Activated naive CD4-positive, alpha-beta T cell treated with anti-CD3 and anti-CD28 coated beads, Interleukin-2, amount 50 U/mL, for 16 hours (primary cell): Measurements from ENCODE around the gene MRPS15.

Experiments
- DNase-seq: peaks from one replicate; pipeline ENCODE4 v3.0.0-alpha.2; 2020

The MRPS15 gene

DNA sequence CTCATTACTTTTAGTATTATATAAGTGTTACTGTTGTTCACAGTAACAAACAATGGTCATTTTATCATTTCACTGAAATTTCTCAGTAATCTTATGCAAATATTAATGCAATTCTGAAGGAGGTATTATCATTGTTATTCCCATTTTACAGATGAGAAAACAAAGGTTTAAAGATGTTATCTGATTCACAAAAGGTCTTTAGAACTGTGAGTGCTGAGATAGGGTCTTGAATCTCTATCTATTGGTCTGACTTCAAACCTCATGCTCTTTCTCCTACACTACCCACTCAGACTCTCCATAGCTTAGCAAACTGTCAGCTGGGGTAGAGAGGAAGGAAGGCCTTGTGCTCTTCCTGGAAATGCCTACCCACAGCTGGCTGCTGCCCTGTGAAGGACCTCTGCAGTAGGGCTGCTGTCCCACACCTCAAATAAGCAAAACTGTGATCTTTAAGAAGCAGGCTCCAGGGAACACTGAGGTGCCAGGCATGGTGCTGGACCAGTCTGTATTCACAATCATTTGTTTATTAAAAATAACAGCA lies 7.7 kb downstream of the MRPS15 start:
- no peak for DNase-seq

DNA sequence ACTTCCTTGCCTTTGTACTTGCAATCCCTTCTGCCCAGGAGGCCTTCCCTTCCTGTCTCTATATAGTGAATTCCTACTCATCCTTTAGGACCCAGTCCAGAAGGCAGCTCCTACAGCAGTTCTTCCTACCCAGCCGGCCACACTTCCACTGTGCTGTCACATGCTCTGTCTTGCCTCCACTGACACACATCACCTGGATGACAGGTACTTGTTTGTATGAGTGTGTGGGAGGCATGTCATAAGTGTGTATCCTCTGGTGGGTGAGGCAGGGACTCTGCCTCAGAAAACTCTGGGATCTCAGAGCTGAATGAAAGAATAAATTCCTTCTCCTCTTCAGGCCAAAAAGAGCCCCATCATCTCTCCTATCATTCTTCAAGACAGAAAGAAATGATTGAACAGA lies 8.8 kb downstream of the MRPS15 start:
- DNase-seq: no peak

DNA sequence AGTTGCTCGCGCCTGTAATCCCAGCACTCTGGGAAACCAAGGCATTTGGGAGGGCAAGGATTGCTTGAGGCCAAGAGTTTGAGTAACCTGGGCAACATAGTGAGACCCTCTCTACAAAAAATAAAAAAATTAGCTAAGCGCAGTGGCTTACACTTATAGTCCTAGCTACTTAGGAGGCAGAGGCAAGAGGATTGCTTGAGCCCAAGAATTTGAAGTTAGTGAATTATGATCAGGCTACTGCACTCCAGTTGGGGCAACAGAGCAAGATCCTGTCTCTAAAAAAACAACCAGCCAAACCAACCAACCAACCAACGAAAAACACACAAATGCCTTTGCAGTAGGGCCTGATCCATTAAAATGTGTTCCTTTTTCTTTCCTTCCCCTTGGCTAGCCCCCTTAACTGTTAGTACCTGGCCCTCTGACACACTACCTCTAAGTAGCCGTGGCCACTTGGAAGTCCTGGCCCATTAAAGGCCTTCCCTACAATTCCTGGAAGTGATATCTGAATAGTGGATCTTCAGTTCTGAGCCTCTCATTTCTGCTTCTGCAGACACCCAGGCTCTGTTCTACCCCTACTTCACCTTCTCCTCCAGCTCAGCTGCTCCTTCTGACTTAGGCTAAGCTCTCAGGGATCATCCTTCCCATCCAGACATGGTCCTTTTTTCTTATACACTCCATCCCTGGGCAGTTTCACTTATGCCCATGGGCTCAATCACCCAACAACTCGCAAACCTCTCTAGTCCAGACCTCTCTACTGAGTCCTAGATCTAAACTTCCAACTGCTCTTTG lies 10.4 kb downstream of the MRPS15 start:
- DNase-seq: no peak

DNA sequence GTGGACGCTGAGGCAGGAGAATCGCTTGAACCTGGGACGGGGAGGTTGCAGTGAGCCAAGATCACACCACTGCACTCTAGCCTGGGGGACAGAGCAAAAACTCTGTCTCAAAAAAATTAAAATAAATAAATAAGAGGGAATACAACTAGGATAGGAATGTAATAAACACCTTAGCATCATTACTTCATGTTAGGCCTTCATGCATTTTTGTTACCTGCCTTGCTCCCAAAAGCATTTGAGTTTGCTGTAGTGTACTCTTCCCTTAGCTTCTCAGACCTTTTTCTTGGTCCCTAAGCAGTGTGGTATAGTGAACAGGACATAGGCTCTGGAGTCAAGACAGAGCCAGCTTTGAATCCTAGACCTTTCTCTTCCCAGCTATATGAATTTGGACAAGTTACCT lies 11.1 kb downstream of the MRPS15 start:
- DNase-seq: no peak

DNA sequence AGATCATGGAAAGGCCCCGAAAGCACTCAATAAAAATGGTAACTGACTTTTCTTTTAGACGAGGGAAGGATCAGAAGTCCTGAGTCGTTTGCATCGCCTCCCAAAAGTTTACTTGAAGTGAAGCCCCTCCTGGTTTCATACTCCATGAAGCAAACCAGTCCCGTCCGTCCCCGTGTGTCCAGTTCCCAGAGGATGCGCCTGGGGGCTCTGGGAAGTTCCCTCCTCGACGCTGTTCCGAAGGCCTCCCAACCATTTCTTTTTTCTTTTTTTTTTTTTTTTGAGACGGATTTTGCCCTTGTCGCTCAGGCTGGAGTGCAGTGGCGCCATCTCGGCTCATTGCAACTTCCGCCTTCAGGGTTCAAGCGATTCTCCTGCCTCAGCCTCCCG lies 13.3 kb downstream of the MRPS15 start:
- DNase-seq: no peak

DNA sequence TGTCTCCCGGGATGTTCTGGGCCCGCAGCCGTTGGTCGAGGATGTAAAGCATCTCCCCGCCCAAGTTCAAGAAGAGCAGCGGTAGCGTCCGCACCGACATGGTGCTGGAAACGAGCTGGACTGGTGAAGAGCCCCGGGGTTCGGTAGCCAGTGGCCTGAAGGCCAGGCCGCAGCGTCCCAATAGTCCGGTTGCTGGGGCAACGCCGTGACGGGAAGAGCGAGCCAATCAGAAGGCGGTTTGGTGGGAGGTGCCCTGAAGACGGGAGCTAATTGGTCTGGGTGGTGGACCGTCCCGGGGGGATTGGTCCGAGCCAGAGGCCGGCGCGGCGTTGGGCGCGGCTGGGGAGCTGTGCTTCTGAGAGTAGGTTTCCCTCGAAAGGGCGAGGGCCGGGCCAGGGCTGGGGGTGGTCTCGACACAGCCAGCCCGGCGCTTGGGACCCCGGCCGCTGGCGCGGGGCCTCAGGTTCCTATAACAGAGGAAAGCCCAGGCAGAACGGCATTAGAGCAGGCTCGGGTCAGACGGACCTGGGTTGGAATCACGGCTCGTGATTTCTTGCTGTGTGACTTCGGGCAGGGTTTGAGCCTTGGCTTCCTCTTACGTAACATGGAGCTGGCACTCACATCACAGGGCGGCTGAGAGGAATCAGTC lies 13.8 kb downstream of the MRPS15 start, which contains the start of gene OSCP1:
TSS of gene OSCP1 (minus strand) at position 182 of the 649 bp plus-strand sequence. CDS start at position 100, 82 bp downstream.
- peak; percentile 82 for DNase-seq

DNA sequence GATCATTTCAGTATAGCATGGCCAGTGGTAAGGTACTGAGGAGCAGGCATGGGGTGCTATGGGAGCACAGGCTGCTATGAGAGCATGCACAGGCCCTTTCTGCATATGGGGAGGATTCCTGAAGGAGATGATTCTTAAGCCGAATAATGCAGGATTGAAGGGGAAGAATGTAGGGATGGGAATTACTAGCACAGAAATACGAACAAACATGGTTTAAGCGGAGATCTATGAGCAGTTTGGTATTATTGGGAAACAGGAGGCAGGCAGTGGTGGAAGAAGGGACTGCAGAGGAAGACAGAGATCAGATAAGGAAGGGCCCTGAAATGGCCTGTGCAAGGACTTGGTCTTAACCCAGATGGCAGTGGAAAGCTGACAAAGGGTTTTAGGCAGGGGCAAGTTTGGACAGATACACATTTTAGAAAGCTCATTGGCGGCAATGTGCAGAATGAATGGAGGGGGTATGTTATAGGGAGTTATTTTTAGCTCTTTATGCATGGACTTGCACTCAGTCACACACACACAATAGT lies 15.6 kb downstream of the MRPS15 start:
- DNase-seq: no peak

DNA sequence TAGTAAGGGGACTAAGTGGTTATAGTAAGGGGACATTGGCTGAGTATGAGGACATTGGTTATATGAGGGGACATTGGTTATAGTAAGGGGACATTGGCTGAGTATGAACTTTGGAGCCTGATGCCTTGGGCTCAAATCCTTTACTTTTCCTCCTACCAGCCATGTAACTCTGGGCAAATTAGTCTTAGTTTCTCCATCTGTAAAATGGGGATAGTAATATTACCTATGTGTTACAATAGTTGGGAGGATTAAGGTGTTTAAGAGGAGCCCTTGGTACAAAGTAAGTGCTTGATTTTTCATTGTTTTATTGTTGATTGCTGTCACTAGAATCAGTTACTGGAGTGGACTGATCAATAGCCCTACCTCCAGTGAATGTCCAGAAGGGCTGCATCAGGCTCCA lies 16.7 kb downstream of the MRPS15 start:
- DNase-seq: no peak

DNA sequence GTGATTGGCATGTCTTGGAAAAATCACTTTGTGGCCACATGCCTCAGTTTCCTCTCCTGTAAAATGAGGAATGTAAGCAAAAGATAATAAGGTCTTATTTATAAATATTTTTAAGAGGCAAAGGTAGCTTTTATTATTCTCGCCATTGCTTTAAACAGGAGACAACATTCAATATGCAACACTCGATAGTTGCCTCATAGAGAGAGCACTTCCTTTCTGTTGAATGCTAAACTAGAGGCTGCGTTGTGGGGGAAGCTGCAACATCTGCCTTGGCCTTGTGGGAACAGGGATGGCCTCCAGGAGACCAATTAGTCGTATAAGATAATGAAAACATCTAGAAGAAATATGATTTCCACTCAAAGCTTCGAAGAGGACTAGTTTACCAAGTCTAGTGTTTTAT lies 17.4 kb downstream of the MRPS15 start:
- no peak for DNase-seq

DNA sequence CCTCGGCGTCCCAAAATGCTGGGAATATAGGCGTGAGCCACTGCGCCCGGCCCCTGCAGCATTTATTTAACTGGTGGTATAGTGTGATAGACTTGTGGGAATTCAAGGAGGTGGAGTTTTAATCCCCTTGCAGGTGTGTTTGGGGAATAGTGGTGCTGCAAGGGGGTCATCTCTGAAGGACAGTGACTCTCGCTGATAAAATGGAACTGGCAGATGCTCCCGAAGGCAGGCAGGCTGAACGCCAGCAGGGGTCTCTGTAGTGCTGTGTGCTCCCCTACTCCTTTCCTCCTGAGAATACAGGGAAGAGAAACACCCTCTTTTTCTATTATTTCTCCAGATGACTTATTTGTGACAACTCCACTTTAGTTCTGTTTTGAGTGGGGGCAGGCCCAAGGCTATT lies 17.9 kb downstream of the MRPS15 start:
- DNase-seq: no peak

DNA sequence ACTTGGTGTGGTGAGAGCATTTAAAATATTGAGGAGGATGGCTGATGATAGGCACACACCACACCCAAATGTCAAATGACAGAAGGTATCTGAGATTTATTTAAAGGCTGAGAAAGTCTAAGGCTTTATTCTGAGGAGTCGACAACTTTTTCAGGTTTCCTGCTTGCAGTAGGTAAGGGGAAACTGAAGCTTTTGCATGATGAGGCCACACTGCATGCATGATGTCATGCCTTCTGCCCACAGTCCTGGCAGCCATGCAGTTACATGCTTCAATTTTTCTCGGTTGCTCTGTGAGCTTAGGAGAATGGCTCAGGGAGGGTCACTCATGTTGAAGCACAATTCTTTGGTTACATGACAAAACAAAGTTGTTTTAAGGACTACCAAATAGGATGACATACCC lies 20.9 kb downstream of the MRPS15 start:
- no peak for DNase-seq

DNA sequence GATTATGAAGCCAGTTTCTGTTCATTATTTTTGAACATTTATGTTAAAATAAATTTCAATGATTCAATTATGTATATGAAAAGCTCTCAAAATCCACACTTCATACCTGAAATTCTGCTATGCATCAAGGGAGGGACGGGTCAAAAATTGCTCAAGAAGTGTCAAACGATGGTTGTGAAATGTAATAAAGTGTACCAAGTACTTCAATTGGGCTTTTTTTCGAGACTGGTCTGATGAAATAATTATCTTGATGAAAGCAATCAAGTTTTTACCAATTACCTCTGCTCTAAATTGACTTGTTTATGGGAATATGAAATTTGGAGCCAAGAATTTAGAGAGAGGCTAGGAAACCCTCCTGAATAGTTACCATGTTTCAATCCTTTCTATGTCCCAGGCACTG lies 21.8 kb downstream of the MRPS15 start:
- DNase-seq: no peak

DNA sequence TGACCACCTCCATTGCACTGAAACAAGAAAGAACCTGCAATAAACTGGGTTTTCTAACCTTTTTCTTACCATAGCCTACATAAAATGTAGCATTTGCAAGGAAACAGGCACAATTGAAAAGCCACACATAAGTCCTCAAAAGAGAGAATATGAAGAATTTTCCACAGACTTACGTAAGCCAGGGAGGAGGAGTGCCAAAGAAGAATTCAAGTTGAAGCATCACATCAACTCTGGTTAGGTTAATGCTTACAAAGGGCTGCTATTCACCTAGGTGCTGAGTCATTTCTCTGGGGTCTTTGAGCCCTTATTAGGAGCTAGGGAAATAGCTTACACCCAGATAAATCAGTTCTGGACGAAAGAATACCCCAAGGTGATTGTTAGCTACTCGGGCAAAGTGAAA lies 23.5 kb downstream of the MRPS15 start:
- no peak for DNase-seq

DNA sequence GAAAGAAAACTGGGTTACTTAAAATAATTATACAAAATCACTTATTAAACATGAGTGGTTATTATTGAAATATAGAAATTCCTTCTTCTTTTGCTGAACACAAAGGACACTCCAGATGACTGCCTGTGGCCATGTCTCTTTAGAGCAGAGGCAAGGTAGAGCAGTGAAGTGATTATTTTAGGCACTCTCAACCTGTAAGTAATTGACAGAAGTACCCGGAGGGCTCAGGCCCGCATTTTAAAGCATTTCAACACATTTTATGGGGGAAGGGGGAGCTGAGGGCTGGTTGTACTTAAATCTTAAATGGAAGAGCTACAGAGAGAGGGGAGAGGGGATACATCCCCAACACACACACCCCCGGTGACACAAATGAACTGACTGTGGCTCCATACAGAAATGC lies 24.1 kb downstream of the MRPS15 start:
- DNase-seq: no peak

DNA sequence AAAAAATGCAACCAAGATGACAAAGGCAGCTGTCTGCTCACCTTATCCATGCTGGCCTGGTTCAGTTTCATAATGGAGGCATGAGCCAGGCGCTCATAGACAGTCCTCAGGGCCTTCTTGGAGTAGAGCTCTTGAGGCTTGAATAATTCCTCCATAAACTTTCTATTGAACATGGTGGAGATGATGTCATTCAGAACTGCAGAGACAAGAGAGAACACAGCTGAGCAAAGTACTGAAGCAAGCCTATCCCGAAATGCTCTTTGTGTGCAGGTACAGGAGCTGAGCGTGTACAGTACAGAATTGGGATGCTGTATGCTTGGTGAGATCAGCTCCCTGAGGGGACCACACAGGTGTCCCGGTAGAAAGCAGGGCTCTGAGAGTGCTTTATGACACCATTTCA lies 25.5 kb downstream of the MRPS15 start:
- DNase-seq: no peak

DNA sequence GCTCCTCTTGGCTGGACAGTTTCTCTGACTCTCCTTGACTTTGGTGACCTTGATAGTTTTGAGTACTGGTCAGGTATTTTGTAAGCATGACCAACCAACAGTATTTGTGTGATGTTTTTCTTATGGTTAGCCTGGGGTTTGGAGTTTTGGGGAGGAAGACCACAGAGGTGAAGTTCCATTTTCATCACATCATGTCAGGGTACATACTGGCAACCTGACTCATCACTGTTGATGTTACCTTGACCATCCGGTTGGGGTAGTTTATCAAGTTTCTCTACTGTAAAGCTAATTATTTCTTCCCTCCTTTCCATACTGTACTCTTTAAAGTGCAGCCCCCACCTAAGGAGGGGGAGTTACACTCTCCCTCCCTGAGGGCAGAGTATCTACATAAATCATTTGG lies 27.4 kb downstream of the MRPS15 start:
- DNase-seq: no peak

DNA sequence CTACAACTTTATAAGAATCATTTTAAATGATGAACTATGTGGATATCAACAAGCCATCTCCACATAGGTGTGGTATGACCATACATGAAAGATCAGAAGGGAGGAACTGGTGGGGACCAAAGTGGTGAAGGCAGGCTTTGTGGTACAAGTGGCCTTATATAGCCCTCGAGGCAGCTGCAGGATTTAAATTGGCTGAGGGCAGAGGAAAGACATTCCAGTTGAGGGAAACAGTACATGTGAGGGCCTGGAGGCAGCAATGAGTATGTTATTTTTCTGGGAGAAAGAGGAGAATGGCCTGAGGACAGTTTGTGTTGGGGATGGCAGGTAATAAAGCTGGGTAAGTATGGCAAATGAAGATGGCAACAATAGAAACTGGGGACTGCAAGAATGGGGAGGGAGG lies 31.1 kb downstream of the MRPS15 start:
- DNase-seq: no peak

DNA sequence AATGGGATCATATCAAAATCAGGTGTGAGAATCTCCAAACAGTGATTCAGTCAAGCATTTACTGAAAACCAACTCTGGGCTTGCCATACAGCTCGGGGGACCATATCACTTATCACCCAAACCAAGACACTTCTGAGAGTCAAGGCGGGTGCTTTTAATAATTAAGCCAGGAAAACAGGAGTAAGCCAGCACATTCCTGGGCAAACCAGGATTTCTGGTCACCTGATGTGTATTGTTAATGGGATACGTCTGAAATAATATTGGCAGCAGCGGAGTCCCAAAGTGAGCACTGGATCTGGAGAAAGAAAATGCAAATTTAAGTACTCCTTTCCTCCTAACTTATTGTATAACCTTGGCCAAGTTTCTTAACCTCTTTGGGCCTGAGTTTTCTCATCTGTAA lies 31.6 kb downstream of the MRPS15 start:
- no peak for DNase-seq

DNA sequence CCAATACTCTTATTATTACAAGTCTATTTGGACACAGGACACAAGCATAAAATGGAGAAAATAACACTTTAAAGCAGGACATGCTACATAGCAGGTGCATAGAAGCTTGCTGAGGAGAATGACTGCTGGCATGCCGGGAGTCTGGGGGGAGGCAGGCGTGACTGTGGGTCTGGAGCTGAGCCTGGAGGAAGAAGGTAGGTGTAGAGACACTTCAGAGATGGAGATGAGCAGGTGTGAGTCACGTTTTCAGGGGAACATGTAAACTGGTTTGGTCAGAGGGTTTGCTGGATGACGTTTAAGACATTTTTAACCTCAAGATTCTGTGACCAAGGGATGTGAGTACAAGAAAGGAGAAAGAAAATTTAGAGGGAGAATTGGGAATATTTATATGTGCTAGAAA lies 38.4 kb downstream of the MRPS15 start:
- DNase-seq: no peak

DNA sequence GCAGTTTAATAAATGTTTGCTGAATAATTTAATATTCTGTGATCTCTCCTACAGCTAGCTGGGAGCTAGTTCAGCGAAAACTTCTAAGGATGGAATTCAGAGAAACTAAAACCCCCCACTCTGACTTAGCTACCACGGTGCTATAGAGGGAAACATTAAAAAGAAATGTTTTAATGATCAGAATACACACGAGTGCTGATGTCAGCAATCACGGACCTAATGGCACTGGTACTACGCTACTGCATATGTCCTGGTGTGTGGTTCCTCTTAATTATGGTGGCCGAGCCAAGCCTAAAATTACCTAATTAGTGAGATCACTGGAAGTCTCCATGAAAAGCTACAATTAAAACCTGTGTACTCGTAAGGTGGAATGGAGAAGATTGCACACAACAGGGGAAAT lies 42.5 kb downstream of the MRPS15 start:
- DNase-seq: no peak

DNA sequence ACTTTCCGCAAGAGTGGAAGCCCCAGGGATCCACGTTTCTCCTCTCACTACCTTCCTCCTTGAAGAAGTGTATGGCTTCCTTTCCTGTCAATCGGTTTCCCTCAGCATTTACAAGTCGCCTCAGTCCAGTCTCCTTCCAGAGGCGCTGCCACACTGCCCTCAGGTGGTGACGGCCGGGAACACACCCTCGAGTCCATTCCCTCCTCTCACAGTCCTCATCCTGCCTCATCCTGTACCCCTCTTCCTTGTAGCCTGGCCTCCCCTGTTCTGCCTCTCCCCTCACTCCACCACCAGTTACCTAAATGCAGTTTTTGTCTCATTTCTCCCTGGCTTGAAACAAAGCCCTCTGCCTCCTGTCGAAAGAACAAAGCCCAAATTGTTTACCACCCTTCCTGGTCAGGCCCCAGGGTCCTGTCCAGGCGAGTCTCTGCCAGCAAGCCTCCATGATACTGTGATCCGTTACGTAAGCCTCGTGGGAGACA lies 43.3 kb downstream of the MRPS15 start:
- DNase-seq: peak; percentile 88

DNA sequence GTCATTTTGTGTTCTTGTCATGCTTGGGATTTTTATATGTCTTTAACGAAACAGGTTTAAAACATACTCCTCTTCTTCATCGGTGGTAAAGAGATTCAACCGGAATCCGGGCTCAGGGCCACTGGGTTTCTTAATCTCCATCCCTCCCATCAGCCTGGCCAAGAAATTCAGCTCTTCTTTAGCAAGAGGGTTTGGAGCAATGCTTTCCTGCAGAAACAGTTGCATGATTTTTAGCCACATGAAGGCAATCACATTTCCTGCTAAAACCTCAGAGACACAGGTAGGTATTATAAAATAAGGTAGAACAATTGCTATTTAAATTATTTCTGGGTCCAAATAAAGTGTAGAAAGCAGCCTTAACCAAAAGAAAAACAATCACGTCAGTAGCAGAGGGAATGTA lies 43.8 kb downstream of the MRPS15 start:
- no peak for DNase-seq

DNA sequence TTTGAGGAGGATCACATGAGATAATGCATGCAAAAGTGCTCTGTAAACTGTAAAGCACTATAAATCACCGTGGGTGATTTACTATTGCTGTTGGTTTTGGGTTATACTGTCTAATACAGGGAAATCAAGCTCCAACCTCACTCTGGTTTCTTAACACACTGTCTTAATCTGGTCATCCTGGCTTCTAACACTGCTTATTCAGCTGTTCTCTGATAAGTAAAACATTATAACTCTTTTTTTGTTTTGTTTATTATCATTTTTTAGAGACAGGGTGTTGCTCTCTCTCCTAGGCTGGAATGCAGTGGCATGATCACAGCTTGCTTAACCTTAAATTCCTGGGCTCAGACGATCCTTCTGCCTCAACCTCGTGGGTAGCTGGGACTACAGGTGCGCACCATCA lies 44.6 kb downstream of the MRPS15 start:
- no peak for DNase-seq

DNA sequence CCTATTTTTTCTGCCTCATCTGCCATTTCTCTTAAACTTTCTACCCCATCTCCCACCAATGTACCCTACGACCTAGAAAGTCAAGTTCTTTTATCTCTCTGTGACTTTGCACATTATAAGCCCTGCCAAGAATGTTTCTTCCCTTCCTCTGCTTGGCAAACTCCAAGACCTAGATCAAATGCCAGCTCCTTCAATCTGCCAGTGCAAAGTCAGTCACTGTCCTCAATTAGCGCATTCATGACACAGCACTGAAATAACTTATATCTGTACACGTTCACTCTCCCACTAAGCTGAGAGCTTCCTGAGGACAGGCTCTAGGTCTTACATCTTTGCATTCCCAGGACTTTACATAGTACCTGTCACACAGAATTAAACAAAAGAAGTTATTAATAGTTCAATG lies 45.0 kb downstream of the MRPS15 start:
- no peak for DNase-seq
